ENCODE data around the gene COL5A1. TPM values are rescaled to one million over a fixed set of nuclear protein-coding genes. Genes with fewer than 3 reads are reported as not detected.

The COL5A1 gene
- total RNA-seq = 10 to 100 TPM; 10.9 to 21.7 TPM

DNA sequence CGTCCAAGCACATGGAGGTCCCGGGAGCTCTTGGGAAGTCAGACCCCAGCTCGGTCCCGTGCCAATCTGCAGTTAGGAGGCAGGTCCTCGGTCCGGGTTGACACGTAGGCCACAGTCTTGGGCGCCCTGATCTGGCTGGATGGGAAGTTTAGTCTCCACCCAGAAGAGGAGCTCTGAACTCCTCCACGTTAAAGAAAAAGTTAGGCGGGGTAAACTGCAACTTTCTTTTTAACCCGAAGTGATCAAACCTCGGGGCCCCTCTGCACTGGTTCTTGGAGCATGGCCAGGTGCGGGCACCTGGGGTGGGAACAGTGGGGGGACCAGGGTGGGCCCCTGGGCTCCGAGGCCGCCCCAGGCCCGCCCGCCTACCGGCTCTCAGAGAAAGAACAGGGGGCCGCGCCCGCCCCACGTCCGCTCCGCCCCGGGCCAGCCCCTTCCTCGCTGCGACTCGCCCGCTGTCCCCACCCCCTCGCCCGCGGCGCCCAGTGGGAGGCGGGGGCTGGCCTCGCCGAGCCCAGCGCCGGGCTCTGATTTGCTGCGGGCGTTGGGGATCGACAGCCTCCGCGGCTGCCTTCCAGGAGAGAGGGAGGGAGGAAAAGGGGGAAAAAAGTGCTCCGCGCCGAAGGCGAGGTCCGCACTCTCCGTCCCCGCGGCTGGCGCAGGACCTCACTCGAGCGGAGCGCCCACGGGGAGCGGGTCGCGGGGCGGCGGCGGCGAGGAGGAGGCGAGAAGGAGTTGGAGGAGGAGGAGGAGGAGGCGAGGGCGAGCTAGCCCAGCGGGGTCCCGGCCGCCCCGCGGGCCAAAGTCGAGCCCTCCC lies at the start of gene COL5A1:
Gene COL5A1 (plus strand): TSS at position 631 of the 817 bp plus-strand sequence. CDS start 385 bp downstream, outside the sequence.
- DNase-seq = peak; percentile 73
- no peaks in the 10 kb centered on the region for H3K9me3 ChIP-seq
- peak within 1 kb of the TSS; percentile 76 for H3K27ac ChIP-seq
- intact Hi-C loops (cut with DNase I) = no loop called here
- peaks cover 17% of the 10 kb centered on the region for H3K27me3 ChIP-seq
- H3K4me1 ChIP-seq = no peaks in the 10 kb centered on the region
- no peaks in the 10 kb centered on the region for H3K36me3 ChIP-seq
- H3K4me3 ChIP-seq = peak within 1 kb of the TSS; percentile 41
- TF ChIP-seq CTCF (IDR thresholded peaks at IDR 0.05) = no peak
- H3K9ac ChIP-seq (ENCODE audit: low read depth in 2 of 2, low read length in 2 of 2) = peak within 1 kb of the TSS; percentile 56 to 72

GRCh38 chr9:134592018-134592818 lies 49.4 kb upstream of the COL5A1 start:
- TF ChIP-seq CTCF (IDR thresholded peaks at IDR 0.05) = no peak
- Histone ChIP-seq H3K4me1 (no peaks in the 10 kb centered on the region), H3K27me3 (no peaks in the 10 kb centered on the region), H3K4me3 (no peak overlapping the region), H3K27ac (peak overlapping the region; percentile 12), H3K9me3 (no peaks in the 10 kb centered on the region), H3K36me3 (no peaks in the 10 kb centered on the region), H3K9ac (ENCODE audit: low read depth in 2 of 2, low read length in 2 of 2) (no peak overlapping the region)
- intact Hi-C loops (cut with DNase I) = no loop called here
- DNase-seq = no peak

GRCh38 chr9:134592819-134593200 lies 48.8 kb upstream of the COL5A1 start:
- H3K27me3 ChIP-seq = no peaks in the 10 kb centered on the region
- TF ChIP-seq CTCF (IDR thresholded peaks at IDR 0.05) = no peak
- intact Hi-C loops (cut with DNase I) = no loop called here
- DNase-seq = no peak
- no peaks in the 10 kb centered on the region for H3K4me1 ChIP-seq
- no peak overlapping the region for H3K4me3 ChIP-seq
- H3K9ac ChIP-seq (ENCODE audit: low read depth in 2 of 2, low read length in 2 of 2) = no peak overlapping the region
- H3K36me3 ChIP-seq = no peaks in the 10 kb centered on the region
- no peak overlapping the region for H3K27ac ChIP-seq
- H3K9me3 ChIP-seq = no peaks in the 10 kb centered on the region

GRCh38 chr9:134593286-134594077 lies 48.1 kb upstream of the COL5A1 start:
- intact Hi-C loops (cut with DNase I) = no loop called here
- TF ChIP-seq CTCF (IDR thresholded peaks at IDR 0.05) = no peak
- Histone ChIP-seq H3K9ac (ENCODE audit: low read depth in 2 of 2, low read length in 2 of 2) (no peak overlapping the region), H3K4me3 (no peak overlapping the region), H3K27me3 (no peaks in the 10 kb centered on the region), H3K9me3 (no peaks in the 10 kb centered on the region), H3K4me1 (no peaks in the 10 kb centered on the region), H3K36me3 (no peaks in the 10 kb centered on the region), H3K27ac (no peak overlapping the region)
- DNase-seq = no peak

Measured in colonic mucosa (tissue), 4 donors.